Subcutaneous adipose tissue (tissue), 4 donors: ENCODE measurements around the gene ZNF609. TPM values are rescaled to one million over a fixed set of nuclear protein-coding genes. Genes with fewer than 3 reads are reported as not detected.

Source experiments
- total RNA-seq, 4 donors: library from RNA; depleted of rRNA; stranded (reverse); fragments of >200 nt; gene quantifications; one replicate each; pipeline ENCODE4 v1.1.0, GENCODE V29; 2016
- TF ChIP-seq, protein P1 (sequence below): fragments of 450-650 bp; IDR thresholded peaks from one replicate; pipeline ENCODE4 v1.5.1; 2016; ENCODE audit warnings: low read depth, mild to moderate bottlenecking, control low read depth, antibody characterized with exemption, moderate library complexity

ZNF609 gene
- total RNA-seq, 4 donors from 2014 or later = 23.0 to 26.9 (median 24.1) TPM

DNA sequence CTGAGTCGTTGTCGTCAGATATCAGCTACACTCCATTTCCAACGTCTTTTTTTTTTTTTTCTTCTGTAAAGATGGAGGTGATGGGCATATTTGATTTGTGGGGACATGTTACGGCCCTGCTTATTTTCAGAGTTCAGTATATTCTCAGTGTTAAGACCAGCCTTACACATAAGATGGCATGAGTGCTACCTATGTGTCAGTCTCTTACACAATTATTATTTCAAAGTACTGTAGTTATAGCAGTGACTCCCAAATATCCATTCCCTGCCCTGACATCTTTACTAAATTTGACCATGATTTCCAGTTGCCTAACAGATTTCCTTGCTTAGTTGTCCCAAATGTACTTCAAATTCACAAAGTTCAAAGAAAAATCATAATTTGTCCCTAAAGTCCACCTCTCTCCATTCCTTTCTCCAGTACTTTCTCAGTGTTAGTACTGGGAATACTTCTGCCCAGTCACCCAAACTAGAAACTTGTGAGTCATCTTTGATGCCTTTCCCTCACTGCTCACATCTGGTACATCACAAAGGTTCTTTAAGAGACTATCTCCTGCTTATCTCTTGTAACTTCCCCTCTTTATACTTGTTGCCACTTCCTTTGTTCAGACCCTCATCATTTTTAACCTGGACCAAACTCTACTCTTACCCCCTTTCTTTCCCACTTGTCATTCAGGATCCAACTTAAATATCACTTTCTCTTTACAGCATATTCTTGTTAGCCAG, 67.0 kb downstream of the ZNF609 start:
- TF ChIP-seq, protein P1, sequence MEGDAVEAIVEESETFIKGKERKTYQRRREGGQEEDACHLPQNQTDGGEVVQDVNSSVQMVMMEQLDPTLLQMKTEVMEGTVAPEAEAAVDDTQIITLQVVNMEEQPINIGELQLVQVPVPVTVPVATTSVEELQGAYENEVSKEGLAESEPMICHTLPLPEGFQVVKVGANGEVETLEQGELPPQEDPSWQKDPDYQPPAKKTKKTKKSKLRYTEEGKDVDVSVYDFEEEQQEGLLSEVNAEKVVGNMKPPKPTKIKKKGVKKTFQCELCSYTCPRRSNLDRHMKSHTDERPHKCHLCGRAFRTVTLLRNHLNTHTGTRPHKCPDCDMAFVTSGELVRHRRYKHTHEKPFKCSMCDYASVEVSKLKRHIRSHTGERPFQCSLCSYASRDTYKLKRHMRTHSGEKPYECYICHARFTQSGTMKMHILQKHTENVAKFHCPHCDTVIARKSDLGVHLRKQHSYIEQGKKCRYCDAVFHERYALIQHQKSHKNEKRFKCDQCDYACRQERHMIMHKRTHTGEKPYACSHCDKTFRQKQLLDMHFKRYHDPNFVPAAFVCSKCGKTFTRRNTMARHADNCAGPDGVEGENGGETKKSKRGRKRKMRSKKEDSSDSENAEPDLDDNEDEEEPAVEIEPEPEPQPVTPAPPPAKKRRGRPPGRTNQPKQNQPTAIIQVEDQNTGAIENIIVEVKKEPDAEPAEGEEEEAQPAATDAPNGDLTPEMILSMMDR = no peak

DNA sequence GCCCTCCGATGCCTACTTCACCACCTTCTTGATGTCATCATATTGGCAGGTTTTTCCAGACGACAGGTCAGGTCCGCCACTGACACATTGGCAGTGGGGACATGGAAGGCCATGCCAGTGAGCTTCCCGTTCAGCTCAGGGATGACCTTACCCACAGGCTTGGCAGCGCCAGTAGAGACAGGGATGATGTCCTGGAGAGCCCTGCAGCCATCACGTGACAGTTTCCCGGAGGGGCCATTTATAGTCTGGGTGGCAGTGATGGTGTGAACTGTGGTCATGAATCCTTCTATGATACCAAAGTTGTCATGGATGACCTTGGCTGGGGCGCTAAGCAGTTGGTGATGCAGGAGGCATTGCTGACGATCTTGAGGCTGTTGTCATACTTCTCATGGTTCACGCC, 68.5 kb downstream of the ZNF609 start:
- TF ChIP-seq, protein P1 = no peak

DNA sequence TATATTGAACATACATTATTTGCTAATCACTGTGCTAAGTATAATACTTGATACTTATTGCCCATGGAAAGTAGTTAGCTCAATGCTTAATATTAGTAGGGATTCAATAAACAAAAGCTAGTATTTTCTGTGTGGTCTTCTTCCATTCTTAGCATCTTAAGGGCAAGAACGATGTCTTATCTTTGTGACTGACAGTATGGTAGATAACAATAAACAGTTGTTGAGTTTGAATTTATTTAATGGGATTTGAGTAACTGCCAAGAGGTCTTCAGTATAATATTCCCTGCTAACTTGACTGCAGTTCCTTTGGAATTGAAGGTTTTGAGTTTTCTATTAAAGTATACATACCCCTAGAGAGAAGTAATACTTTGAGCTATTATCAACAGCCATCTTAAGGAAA, 70.1 kb downstream of the ZNF609 start:
- TF ChIP-seq, protein P1 = no peak

DNA sequence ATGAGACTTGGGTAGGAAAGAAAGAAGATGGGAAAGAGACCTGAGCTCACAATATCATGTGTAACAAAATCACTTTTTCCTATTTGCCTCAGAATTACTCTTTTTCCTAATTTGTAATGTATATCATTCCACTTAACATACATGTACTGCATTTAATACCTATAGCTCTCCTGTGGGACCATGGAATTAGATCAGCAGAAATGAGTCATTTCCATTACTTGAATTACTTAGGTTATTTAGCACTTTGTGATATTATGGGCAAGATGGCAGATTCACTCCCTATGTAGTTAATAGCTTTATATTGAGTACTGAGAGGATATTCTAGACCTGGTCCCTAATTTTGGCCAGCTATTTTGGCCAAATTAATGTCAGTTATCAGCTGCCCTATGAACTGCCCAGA, 70.5 kb downstream of the ZNF609 start:
- TF ChIP-seq, protein P1 = no peak

DNA sequence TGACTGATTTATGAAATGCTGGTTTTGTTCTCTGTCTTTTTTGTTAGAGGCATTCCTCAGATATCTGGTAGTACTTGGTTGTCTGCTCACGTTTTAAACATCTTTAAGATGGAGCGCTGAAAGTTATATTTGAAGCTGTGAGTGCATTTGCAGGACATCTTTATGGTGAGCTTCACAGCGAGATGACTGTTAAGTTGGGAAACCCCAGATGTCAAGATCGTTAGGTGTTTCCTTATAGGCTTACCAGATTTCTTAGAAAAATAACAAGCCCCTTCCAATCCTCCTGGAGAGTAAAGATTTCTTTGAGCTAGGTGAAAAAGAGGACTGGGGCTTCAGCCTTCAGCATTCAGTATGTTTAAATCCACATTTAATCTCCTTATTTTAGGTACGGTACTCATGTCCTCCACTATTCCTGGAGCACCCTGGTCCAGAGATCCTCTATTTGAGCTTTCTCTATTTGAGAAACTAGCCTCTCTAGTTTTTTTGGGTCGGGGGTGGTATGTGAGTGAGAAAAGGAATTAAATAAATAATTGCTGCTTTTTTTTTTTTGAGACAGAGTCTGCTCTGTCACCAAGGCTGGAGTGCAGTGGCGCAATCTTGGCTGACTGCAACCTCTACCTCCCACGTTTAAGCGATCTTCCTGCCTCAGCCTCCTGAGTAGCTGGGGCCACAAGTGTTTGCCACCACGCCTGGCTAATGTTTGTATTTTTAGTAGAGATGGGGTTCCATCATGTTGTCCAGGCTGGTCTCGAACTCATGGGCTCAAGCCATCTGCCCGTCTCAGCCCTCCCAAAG, 72.3 kb downstream of the ZNF609 start:
- TF ChIP-seq, protein P1 = no peak

DNA sequence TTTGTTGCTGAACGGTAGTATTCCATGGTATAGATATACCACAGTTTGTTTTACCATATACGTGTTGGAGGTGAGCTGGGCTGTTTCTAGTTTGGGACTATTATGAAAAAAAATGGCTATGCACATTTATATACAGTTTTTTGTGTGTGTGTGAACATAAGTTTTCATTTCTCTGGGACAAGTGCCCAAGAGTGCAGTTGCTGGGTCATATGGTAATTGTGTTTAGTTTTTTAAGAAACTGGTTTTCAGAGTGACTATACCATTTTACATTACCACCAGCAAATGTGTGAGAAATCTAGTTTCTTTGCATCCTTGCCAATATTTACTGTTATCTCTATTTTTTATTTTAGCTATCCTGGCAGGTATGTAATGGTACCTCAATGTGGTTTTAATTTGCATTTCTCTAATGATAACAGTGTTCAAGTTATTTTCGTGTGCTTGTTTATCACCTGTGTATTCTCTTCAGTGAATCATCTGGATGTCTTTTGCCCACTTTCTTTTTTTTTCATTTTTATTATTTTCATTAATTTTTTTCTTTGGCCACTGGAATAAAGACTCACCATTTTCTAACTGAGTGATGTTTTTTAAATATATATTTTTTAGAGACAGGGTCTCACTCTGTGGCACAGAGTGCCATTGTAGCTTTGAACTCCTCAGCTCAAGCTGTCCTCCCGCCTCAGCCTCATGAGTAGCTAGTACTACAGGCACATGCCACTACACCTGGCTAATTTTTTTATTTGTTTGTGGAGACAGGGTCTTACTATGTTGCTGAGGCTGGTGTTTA, 75.3 kb downstream of the ZNF609 start:
- TF ChIP-seq, protein P1 = no peak
